Measurements from ENCODE around the gene CMTM5.

DNA sequence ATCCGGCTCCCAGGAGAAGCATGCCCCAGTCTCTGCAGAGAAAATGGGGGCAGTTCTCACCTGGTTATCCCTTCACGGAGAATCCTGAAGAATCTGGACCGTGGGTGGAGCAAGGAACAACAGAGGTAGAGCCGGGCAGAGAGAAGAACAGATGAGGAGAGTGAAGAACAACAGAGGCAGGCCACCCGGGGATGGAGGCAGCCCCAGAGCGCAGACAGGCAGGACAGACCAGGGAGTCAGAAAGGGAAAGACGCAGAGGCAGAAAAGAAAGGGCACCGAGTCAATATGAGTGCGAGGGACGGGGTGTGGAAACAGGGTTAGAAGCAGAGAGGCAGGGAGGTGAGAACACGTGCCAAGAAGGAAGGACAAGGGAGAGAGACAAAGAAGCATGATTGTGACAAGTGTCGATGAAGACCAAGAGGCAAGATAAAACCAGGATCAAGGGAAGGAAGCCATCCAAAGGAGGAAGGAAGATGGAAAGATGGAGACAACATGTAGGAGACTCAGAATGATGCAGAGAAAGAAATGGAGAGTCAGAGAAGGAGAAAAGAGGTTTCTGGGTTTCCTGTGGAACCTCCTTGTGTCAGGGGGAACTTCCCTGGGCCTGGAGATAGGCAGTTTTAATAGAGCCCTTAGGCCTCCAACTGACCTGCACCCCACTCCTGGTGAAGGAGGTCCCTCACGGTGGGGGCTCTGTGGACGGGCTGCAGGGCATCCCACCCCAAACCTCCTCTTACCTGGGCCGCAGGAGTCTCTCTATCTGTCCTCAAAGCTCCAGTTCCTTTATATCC, 30.9 kb downstream of the CMTM5 start, which contains the start of gene MYH6:
- TF ChIP-seq POLR2A (IDR thresholded peaks at IDR 0.05; ENCODE audit: extremely low read depth, insufficient read length) (no peak), MYC (IDR thresholded peaks at IDR 0.05; ENCODE audit: low read depth, low read length) (no peak)
- TF ChIP-seq, protein P1, sequence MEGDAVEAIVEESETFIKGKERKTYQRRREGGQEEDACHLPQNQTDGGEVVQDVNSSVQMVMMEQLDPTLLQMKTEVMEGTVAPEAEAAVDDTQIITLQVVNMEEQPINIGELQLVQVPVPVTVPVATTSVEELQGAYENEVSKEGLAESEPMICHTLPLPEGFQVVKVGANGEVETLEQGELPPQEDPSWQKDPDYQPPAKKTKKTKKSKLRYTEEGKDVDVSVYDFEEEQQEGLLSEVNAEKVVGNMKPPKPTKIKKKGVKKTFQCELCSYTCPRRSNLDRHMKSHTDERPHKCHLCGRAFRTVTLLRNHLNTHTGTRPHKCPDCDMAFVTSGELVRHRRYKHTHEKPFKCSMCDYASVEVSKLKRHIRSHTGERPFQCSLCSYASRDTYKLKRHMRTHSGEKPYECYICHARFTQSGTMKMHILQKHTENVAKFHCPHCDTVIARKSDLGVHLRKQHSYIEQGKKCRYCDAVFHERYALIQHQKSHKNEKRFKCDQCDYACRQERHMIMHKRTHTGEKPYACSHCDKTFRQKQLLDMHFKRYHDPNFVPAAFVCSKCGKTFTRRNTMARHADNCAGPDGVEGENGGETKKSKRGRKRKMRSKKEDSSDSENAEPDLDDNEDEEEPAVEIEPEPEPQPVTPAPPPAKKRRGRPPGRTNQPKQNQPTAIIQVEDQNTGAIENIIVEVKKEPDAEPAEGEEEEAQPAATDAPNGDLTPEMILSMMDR (IDR thresholded peaks at IDR 0.05; ENCODE audit: low read depth, low read length) = no peak
- TF ChIP-seq, protein P2, sequence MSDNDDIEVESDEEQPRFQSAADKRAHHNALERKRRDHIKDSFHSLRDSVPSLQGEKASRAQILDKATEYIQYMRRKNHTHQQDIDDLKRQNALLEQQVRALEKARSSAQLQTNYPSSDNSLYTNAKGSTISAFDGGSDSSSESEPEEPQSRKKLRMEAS (IDR thresholded peaks at IDR 0.05; ENCODE audit: low read depth, low read length) = no peak
